HL-60 (cell line): ENCODE measurements around the gene AMMECR1.

Source experiments
- CTCF ChIP-seq: IDR thresholded peaks from one replicate; pipeline ENCODE4 v1.5.1; 2011; ENCODE audit warnings: low read length, control low read depth, inconsistent platforms; ENCODE audit not compliant: insufficient read depth
- GABPA ChIP-seq: IDR thresholded peaks from 2 replicates; pipeline ENCODE4 v1.6.1; 2012; ENCODE audit warnings: low read depth
- POLR2AphosphoS5 ChIP-seq: IDR thresholded peaks from 2 replicates; pipeline ENCODE4 v1.6.1; 2012; ENCODE audit warnings: low read depth

- no peak for TF ChIP-seq CTCF
- TF ChIP-seq POLR2AphosphoS5, result no peak
- no peak for TF ChIP-seq GABPA
These were observed 105.6 kb downstream of the AMMECR1 start for GRCh38 chrX:110212299-110212698.
